GM21447 (cell line): ENCODE data around the gene CEP250.
A peak's percentile ranks its signal among the peaks of the same experiment; 100 is the strongest.
"Not testable (repeated sequence)": the region's sequence is repeated elsewhere in the genome, so short reads cannot be mapped to it uniquely, and the experiment has no call there.

Source experiments
- ATAC-seq: cut with Tn5 transposase; IDR thresholded peaks from one replicate; pipeline ENCODE4 v1.9.1; 2021; ENCODE audit not compliant: unreplicated experiment

CEP250 gene

GRCh38 chr20:35523298-35523888 is 68.0 kb downstream of the CEP250 start:
- ATAC-seq, result no peak

DNA sequence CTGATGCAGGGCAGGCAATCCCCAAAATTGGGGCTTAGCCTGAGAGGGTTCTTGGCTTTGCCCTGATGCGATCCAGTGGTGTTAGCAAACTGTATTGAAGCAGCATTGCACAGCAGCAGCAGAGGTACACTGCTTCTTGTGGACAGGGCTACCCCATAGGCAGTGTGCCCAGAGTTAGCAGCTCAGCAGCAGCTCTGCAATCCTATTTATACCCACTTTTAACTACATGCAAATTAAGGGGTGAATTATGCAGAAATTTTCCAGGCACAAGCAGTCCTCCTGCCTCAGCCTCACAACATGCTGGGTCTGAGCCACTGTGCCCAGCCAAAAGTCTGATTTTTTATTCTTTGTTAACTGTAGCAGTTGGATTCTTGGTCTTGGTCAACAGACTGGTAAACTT is 70.2 kb downstream of the CEP250 start:
- ATAC-seq, result no peak

- ATAC-seq, result no peak
These were observed 71.8 kb downstream of the CEP250 start for GRCh38 chr20:35527122-35527769.

DNA sequence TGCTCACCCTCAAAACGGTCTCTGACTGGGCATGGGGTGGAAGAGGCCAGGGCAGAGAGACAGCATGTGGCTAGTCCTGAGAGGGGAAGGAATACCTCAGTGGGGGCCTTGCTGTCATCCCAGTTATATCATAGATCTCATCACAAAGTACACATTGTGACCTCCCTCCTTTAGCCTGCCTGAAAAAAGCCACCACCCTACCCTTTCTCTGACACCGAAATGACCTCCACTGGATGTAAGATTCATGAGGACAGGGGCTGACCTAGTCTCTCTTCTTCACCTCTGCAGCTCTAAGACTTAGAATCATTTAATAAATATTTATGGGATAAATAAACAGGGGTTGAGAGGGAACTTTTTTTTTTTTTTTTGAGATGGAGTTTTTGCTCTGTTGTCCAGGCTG is 74.2 kb downstream of the CEP250 start, which contains the start of gene C20orf173:
C20orf173 (minus strand) TSS at position 101 of the 400 bp plus-strand sequence. CDS start 279 bp downstream, outside the sequence.
- ATAC-seq, result no peak

GRCh38 chr20:35539756-35540212 is 84.4 kb downstream of the CEP250 start:
- no peak for ATAC-seq

GRCh38 chr20:35541118-35541782 is 85.9 kb downstream of the CEP250 start:
- no peak for ATAC-seq

DNA sequence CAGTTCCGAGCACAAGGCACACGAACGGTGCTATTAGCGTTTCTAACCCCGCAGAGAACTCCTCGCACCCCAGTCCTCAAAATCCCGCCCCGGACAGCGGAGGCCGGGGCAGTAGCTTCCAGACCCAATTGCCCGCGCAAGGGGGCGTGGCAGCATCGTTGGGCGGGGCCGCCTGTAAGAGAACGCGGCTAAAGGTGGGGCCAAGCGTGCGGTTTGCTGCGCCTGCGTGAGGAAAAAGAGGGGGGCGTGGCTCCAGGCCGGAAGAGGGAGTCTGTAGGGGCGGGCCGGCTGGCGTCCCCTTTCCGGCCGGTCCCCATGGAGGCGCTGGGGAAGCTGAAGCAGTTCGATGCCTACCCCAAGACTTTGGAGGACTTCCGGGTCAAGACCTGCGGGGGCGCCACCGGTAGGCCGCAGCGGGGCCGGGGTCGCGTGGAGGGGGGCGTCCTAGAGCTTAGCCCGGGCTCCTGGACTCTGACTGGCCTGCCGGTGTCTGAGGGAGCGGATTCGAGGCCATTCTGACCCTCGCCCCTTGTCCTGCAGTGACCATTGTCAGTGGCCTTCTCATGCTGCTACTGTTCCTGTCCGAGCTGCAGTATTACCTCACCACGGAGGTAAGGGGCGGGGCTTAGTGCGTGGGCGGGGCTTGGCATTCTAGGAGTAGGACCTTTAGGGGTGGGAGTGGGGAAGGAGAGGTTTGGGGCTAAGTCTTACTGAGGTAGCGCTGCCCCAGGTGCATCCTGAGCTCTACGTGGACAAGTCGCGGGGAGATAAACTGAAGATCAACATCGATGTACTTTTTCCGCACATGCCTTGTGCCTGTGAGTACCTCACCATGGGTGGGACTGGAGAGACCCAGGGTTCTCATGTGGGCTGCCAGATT is 86.6 kb downstream of the CEP250 start, which contains the start of gene ERGIC3:
ERGIC3 (plus strand) TSS at position 296 of the 880 bp plus-strand sequence; CDS start at position 316, 20 bp downstream.
- peak; percentile 93 for ATAC-seq

- no peak for ATAC-seq
These were observed 87.6 kb downstream of the CEP250 start for GRCh38 chr20:35542990-35543389.

GRCh38 chr20:35544436-35544835 is 89.0 kb downstream of the CEP250 start:
- no peak for ATAC-seq

DNA sequence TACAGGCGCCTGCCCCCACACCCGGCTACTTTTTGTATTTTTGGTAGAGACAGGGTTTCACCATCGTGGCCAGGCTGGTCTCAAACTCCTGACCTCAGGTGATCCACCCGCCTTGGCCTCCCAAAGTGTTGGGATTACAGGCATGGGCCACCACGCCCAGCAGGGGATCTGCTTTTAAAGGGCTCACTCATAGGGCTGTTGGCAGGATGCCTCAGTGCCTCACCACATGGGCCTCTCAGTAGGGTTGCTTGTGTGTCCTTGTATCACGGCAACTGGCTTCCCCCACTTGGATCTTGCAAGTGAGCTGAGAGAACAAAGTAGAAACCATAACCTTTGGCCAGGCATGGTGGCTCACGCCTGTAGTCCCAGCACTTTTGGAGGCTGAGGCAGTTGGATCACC is 89.5 kb downstream of the CEP250 start:
- ATAC-seq, result not testable (repeated sequence)

- no peak for ATAC-seq
These were observed 90.7 kb downstream of the CEP250 start for GRCh38 chr20:35546127-35546526.

GRCh38 chr20:35547329-35547728 is 91.9 kb downstream of the CEP250 start:
- ATAC-seq, result no peak

DNA sequence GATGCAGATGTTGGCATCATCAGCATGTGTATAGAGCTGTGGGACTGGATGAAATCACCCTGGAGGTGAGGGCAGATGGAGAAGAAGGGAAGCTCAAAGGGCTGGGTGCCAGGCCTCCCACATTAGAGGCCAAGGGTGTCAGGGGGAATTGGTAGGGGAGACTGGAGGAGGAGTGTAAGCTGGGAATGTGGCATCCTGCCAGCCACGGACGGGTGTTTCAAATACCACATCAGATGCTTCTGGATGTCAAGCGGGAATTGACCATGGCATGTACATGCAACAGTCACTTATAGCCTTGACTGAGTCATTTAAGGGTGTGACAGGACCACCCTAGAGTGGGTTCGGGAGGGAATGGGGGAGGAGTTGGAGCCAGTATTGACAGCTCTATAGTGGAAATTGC is 96.1 kb downstream of the CEP250 start:
- ATAC-seq, result no peak

GRCh38 chr20:35552914-35553313 is 97.5 kb downstream of the CEP250 start:
- no peak for ATAC-seq

GRCh38 chr20:35555461-35555860 is 100.1 kb downstream of the CEP250 start:
- not testable (repeated sequence) for ATAC-seq

DNA sequence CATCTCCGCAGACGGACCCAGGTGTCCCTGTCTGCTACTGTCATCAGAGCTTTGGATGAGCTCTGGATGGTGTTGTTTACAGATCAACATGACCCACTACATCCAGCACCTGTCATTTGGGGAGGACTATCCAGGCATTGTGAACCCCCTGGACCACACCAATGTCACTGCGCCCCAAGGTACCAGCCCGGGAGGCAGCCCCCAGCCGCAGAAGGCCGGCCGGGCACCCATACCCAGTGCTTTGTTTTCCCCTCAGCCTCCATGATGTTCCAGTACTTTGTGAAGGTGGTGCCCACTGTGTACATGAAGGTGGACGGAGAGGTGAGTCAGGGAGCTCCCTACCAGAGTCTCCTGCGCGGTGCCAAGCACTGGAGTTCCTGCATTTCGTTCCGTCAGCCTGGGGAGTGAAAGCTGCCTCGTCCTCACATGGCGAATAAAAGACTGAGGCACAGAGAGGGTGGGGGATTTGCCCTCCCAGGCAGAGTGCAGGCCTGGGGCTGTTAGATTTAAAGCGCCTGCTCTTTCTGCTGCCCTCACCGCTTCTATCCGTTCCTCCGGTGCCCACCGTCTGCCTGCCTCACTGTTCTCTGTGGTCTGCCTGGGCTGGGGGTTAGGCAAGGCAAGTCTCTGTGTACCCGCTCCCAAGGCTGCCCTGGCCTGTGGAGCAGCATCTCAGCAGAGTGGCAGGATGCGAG is 100.7 kb downstream of the CEP250 start:
- ATAC-seq, result no peak

GRCh38 chr20:35556871-35557270 is 101.5 kb downstream of the CEP250 start:
- no peak for ATAC-seq

GRCh38 chr20:35558451-35558850 is 103.1 kb downstream of the CEP250 start:
- ATAC-seq, result no peak

DNA sequence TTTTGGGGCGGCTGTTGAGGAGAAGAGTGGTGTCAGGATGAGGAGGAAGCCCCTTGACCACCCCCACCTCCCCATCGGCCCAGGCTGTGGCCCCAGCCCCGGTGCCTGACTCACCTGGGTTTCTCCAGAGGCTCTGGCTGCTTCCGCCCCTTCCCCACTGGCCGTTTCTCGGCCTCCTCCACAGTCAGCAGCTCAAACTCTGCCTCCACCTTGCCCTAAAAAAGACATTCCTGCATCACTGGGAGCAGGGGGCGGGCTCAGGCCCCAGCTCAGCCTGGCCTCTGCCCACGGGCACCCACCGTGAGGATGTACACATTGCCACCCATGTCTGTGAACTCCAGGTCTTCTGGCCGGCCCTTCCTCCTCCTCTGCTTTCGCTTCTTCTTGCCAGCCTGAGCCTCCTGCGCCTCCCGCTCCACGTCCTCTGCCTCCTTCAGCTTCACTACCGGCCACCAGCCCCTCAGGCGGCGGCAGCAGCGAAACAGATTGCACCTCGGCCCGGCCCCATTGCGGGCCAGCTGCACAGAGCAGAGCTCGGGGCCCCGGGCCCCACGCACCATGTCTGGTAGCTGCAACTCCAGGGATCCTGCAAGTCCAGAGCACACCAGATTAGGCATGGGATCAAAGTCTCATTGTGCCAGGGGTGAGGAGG is 103.8 kb downstream of the CEP250 start:
- no peak for ATAC-seq

DNA sequence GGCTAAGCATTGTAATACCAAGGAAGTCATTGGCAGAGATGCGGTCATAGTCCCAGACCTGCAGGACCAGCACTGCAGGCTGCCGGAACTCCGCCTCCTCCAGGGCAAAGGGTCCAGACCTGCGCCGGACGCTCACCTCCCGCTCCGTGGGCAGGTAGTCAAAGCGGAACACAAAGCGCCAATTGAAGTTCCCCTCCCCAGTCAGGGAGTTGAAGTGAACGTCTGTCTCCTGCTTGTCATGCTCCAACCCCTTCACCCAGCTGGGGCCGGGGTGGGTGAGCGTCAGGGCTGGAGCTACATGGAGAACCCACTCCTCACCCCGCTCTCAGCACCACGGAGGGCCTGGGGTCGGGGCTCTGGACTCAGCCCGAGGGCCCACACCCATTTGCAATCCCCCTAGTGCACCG is 104.7 kb downstream of the CEP250 start:
- ATAC-seq, result no peak
